Measurements from ENCODE around the gene NEGR1. TPM values are rescaled to one million over a fixed set of nuclear protein-coding genes. Genes with fewer than 3 reads are reported as not detected.

The NEGR1 gene
- total and polyA plus RNA-seq, 2 experiments from 2014 or later = 0.57 to 0.94 TPM

- H3K27me3 Mint-ChIP-seq (ENCODE audit: insufficient read depth, low read depth, poor library complexity) = no peaks in the 10 kb centered on the region
Observed at GRCh38 chr1:71774705-71775104, 507.6 kb downstream of the NEGR1 start.

GRCh38 chr1:71770121-71770520, 512.2 kb downstream of the NEGR1 start:
- Histone ChIP-seq H3K4me2 (no peak overlapping the region), H3K36me3 (ENCODE audit: insufficient read depth) (no peaks in the 10 kb centered on the region), H3K4me1 (ENCODE audit: insufficient read depth) (no peaks in the 10 kb centered on the region; the same call in 1 of the 2 replicates), H3K79me2 (replicated peaks; ENCODE audit: insufficient read depth) (no peaks in the 10 kb centered on the region), H3K4me3 (no peak overlapping the region), H3F3A (replicated peaks; ENCODE audit: low read depth) (no peaks in the 10 kb centered on the region), H3K9me2 (ENCODE audit: insufficient read depth) (0 out of 2 replicates have a peak, but pooled peaks cover under 1% of the 10 kb centered on the region), H3K27me3 (ENCODE audit: insufficient read depth) (no peaks in the 10 kb centered on the region), H4K20me1 (replicated peaks; ENCODE audit: insufficient read depth) (no peaks in the 10 kb centered on the region), H3K27ac (ENCODE audit: low read depth) (no peak overlapping the region), H2AFZ (no peak overlapping the region)
- peaks cover 2% of the 10 kb centered on the region; the same call in 1 of the 3 replicates for H3K4me1 Mint-ChIP-seq
- DNase-seq (ENCODE audit: low spot score) (no peak), ATAC-seq (no peak)
- H3K27me3 Mint-ChIP-seq (ENCODE audit: insufficient read depth, low read depth, poor library complexity) = peaks cover 2% of the 10 kb centered on the region
- H3K4me3 Mint-ChIP-seq = no peak overlapping the region
- H3K9me3 Mint-ChIP-seq = no peaks in the 10 kb centered on the region; the same call in 2 of the 3 replicates
- no peak overlapping the region for H3K27ac Mint-ChIP-seq
- H3K36me3 Mint-ChIP-seq (ENCODE audit: low read depth) = no peaks in the 10 kb centered on the region; the same call in 2 of the 3 replicates
- no peak for TF ChIP-seq CTCF (conservative IDR thresholded peaks at IDR 0.05; ENCODE audit: low read depth in 2 of 2)
- no peak for TF ChIP-seq NANOG (IDR thresholded peaks at IDR 0.05; ENCODE audit: borderline replicate concordance)
- TF ChIP-seq ZNF331 (CRISPR knock-in tag; IDR thresholded peaks at IDR 0.05; ENCODE audit: low read depth) = no peak
- TF ChIP-seq CREB1 (CRISPR knock-in tag; IDR thresholded peaks at IDR 0.05; ENCODE audit: low read depth) = no peak
- TF ChIP-seq POLR2AphosphoS5 (IDR thresholded peaks at IDR 0.05; ENCODE audit: low read depth) = no peak
- TF ChIP-seq STAT1 (IDR thresholded peaks at IDR 0.05; ENCODE audit: unreplicated experiment) = no peak
- no peak for TF ChIP-seq ZNF114 (CRISPR knock-in tag; IDR thresholded peaks at IDR 0.05)
- no peak for TF ChIP-seq EZH2 (IDR thresholded peaks at IDR 0.05; ENCODE audit: low read depth, unreplicated experiment)
- no peak for TF ChIP-seq EZH2phosphoT487 (IDR thresholded peaks at IDR 0.05; ENCODE audit: unreplicated experiment)
- no peak for TF ChIP-seq REST (IDR thresholded peaks at IDR 0.05; ENCODE audit: unreplicated experiment)
- no peak for TF ChIP-seq ETS1 (IDR thresholded peaks at IDR 0.05)
- no peak for TF ChIP-seq JUNB (IDR thresholded peaks at IDR 0.05; ENCODE audit: unreplicated experiment)

More at GRCh38 chr1:71774705-71775104, 507.6 kb downstream of the NEGR1 start:
- no peaks in the 10 kb centered on the region for H3K9me3 Mint-ChIP-seq
- Histone ChIP-seq H3K27me3 (ENCODE audit: insufficient read depth) (no peaks in the 10 kb centered on the region), H3K36me3 (ENCODE audit: insufficient read depth) (no peaks in the 10 kb centered on the region), H3F3A (replicated peaks; ENCODE audit: low read depth) (no peaks in the 10 kb centered on the region), H3K79me2 (replicated peaks; ENCODE audit: insufficient read depth) (no peaks in the 10 kb centered on the region), H3K4me1 (ENCODE audit: insufficient read depth) (peaks cover 7% of the 10 kb centered on the region), H3K27ac (ENCODE audit: low read depth) (no peak overlapping the region), H3K4me3 (no peak overlapping the region), H4K20me1 (replicated peaks; ENCODE audit: insufficient read depth) (no peaks in the 10 kb centered on the region), H2AFZ (no peak overlapping the region), H3K9me2 (ENCODE audit: insufficient read depth) (no peaks in the 10 kb centered on the region), H3K4me2 (no peak overlapping the region)
- H3K36me3 Mint-ChIP-seq (ENCODE audit: low read depth) = no peaks in the 10 kb centered on the region; the same call in 2 of the 3 replicates
- no peak for DNase-seq (ENCODE audit: low spot score)
- no peak for TF ChIP-seq CTCF (conservative IDR thresholded peaks at IDR 0.05; ENCODE audit: low read depth in 2 of 2)
- no peak for TF ChIP-seq NANOG (IDR thresholded peaks at IDR 0.05; ENCODE audit: borderline replicate concordance)
- H3K4me1 Mint-ChIP-seq = peaks cover 8% of the 10 kb centered on the region
- ATAC-seq = no peak
- H3K27ac Mint-ChIP-seq = peak overlapping the region; percentile 26; the same call in 1 of the 2 replicates
- H3K4me3 Mint-ChIP-seq = no peak overlapping the region

Data from GM23338 (cell line).